Caki2 (cell line): ENCODE results near the gene CCT8L2. TPM values are rescaled to one million over a fixed set of nuclear protein-coding genes. Genes with fewer than 3 reads are reported as not detected.
"Not testable (repeated sequence)": the region's sequence is repeated elsewhere in the genome, so short reads cannot be mapped to it uniquely, and the experiment has no call there.

Experiments
- DNase-seq: peaks from one replicate; pipeline ENCODE4 v3.0.0-alpha.2; 2015; ENCODE audit warnings: low read depth
- in situ Hi-C: cut with HindIII; loops from 2 replicates; pipeline ENCODE4 v1.10.0; 2016; ENCODE audit warnings: low sequenced_read_pairs, low pct_unique_long_range_greater_than_20kb, mixed read lengths
- total RNA-seq: library from RNA; depleted of rRNA; stranded (reverse); fragments of >200 nt; shearing (Covaris generic); gene quantifications from 2 replicates; pipeline ENCODE4 v1.2.3, GENCODE V29; 2014; ENCODE audit warnings: low replicate concordance; rRNA removed

Gene CCT8L2, protein sequence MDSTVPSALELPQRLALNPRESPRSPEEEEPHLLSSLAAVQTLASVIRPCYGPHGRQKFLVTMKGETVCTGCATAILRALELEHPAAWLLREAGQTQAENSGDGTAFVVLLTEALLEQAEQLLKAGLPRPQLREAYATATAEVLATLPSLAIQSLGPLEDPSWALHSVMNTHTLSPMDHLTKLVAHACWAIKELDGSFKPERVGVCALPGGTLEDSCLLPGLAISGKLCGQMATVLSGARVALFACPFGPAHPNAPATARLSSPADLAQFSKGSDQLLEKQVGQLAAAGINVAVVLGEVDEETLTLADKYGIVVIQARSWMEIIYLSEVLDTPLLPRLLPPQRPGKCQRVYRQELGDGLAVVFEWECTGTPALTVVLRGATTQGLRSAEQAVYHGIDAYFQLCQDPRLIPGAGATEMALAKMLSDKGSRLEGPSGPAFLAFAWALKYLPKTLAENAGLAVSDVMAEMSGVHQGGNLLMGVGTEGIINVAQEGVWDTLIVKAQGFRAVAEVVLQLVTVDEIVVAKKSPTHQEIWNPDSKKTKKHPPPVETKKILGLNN
- total RNA-seq: not detected in 2 replicates

DNA sequence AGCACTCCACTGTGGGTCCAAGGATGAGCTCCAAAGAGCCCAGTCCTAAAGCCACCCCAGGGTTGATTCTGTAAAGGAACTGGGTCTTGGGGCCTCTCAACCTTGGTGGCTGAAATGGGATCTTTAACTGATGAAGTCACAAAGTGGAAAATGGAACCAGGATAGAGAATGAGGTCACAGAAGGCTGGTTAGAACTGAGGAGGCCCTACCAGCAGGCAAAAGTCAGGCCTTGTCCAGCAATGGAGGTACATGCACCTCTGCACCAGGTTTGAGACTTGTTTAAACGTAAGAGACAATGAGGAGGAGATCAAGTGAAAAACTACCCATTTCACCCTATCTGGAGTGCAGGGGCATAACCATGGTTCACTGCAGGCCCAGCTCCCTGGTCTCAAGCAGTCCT lies at the start of gene CCT8L2:
TSS of gene CCT8L2 (minus strand) at position 101 of the 400 bp plus-strand sequence. CDS start 260 bp downstream, outside the sequence.
- DNase-seq, in situ Hi-C loops: not testable (repeated sequence)

DNA sequence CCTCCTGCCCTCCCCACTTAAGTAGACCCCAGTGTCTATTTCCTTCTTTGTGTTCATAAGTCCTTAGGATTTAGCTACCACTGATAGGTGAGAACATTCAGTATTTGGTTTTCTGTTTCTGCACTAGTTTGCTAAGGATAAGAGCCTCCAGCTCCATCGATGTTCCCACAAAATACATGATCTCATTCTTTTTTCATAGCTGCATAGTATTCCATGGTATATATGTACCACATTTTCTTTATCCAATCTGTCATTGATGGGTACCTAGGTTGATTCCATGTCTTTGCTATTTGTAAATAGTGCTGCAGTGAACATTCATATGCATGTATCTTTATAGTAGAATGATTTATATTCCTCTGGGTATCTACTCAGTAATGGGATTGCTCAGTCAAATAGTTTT lies 42.8 kb upstream of the CCT8L2 start:
- DNase-seq, in situ Hi-C loops: not testable (repeated sequence)

DNA sequence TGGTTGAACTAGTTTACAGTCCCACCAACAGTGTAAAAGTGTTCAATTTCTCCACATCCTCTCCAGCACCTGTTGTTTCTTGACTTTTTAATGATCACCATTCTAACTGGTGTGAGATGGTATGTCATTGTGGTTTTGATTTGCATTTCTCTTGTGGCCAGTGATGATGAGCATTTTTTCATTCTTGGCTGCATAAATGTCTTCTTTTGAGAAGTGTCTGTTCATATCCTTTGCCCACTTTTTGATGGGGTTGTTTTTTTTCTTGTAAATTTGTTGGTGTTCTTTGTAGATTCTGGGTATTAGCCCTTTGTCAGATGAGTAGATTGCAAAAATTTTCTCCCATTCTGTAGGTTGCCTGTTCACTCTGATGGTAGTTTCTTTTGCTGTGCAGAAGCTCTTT lies 41.5 kb upstream of the CCT8L2 start:
- DNase-seq, in situ Hi-C loops: not testable (repeated sequence)

DNA sequence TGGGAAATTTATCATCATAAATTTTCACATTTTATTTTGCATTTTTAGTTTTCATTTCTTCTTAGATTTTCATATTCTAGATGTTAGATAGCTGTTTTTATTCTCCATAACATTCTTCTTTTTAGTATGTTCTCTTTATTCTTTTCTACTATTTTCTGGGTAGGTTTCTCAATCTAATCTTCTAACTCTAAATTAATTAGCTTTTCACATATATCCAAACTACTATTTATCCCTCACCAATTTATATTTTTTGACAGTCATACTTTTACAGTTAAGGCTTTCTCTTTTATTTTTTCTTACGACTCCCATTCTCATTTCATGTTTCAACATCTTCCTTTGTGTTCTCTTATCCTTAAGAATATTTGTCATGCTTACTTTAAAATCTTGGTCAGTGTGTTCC lies 35.9 kb upstream of the CCT8L2 start:
- DNase-seq, in situ Hi-C loops: not testable (repeated sequence)

DNA sequence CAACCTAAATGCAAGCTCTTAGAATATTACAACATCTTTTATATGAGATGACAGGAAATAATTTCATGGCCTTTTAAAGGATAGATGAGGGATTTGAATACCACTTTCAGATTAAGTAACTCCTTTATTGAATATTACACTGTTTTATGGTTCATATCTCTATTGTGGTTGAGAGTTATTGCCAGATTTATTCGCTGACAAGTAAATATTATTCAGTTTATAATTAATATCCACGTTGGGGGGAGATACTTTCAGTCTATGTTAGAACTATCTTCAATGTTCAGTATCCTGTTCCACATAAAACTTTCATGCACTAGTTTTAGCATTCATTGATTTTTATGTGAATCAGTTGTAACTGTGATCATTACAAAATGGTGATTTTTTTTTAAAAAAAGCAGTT lies 32.4 kb upstream of the CCT8L2 start:
- DNase-seq, in situ Hi-C loops: not testable (repeated sequence)

DNA sequence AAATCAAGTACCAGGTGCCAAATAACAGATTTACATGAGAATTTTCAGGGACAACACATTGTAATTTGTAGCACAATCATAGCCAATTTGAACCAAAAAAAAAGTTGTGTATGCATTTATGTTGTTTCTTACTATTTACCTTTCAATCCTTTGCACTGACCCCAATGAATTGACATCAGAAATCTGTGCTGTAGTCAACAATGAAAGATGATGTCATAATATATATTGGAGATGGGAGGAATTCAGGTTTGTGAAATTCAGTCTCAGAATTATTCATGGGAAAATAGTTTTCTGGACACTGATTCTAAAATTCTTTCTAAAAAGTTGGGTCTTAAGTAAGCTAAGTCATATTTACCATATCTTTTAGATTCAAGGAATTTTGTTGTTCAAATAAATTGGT lies 31.0 kb upstream of the CCT8L2 start:
- in situ Hi-C loops, DNase-seq: not testable (repeated sequence)

DNA sequence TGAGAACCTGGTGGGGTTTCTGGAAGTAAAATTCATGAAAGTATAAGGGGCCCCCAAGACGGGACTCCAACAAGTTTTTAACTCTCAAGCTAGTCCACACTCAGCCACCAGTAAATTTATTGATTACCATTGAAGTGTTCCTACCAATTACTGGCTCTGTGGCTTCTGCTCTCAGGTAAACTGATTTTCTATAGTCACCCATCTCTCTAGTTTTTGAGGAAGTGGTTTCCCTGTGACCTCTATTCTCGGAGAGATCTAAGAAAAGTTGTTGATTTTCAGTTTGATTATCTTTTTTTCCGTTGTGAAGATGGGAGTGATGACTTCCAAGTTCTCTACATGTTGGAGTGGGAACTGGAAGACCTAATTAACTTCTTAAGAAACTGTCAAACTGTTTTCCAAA lies 24.9 kb upstream of the CCT8L2 start:
- in situ Hi-C loops: not testable (repeated sequence)

DNA sequence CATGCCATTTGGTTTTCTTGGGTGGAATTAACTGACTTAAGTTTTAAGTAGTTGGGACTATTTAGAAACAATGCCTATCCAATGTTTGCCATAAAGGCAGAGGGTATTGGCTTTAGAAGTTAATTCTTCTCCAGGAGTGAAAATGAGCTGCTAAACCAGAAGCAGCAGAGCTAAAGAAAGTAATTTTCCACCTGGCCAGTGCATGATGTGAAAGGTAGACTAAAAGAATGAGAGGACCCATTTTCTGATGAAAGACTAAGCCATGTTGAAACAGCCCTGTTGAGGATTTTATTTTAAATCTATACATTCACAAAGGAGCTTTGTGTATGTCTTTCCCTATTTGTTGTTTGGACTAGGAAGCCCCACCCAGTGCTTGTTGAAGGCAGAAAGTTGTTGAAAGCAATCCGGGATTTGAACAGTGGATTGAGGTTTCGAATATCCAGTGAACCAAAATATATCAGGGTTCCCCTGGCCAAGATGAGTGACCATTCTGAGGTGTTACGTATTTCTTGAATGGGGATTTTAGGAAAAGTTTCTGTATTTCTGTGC lies 23.9 kb upstream of the CCT8L2 start:
- in situ Hi-C loops, DNase-seq: not testable (repeated sequence)

More for the DNA sequence above, 24.9 kb upstream of the CCT8L2 start:
- not testable (repeated sequence) for DNase-seq

DNA sequence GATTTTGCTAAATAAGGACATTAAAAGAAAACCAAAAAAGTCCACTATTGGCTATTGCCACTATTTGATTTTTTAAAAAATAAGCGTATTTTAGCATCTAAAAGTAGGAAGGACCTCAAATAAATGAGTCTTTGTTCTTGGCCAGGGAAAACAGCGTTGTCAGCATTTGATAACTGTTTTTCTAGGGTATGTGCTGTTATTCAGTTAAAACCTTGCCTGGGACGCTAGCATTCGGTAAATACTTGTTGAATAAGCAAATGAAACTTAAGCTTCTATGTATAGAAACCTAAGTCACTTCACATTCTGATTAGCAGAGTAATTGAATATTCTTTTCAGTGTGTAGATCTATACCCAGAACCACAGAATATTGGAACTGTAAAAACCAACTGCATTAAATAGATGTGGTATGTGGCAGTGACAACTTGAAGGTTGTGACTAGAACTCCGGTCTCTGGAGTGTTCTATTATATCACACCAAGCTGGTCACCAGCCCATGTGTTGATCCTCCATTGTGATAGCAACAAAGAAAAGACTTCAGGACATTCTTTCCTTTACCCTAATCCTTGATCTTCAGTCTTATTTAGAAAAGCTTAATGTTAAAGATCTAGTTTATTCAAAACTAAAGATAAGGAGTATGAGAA lies 23.1 kb upstream of the CCT8L2 start:
- in situ Hi-C loops: not testable (repeated sequence)

DNA sequence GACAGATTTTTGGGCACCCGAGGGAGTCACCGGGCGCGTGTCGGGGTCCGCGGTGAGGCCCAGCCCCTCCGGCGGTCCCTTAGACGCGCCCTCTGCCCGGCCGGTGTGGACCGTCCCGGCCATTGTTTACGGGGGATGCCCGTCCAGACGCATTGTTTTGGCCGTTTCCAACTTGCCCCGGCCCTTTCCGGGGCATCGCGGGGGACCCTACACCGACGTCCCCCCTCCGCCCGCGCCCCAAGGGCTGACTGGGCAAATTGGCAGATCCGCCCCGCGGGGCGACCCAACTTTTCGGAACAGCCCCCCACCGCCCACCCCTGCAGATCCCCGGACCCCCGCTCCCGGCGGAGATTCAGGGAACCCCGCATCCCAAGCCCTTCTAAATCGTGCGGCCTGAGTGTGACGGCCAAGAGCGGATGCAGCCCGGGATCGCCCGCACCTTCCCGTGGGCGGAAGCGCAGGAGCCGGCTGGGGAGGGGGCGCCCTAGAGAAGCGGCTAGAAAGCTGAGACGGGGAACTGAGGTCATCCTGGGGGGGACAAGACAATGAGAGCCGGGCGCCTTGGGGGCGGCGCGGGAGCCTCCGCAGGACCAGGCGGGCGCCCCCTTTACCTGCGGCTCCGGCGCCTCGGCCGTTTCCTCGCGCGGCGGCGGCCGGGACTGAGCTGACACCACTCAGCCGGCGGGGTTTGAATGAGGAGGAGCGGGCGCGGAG lies 17.1 kb upstream of the CCT8L2 start:
- in situ Hi-C loops: no loop called here
- no peak for DNase-seq

More for the DNA sequence above, 23.1 kb upstream of the CCT8L2 start:
- DNase-seq: not testable (repeated sequence)

DNA sequence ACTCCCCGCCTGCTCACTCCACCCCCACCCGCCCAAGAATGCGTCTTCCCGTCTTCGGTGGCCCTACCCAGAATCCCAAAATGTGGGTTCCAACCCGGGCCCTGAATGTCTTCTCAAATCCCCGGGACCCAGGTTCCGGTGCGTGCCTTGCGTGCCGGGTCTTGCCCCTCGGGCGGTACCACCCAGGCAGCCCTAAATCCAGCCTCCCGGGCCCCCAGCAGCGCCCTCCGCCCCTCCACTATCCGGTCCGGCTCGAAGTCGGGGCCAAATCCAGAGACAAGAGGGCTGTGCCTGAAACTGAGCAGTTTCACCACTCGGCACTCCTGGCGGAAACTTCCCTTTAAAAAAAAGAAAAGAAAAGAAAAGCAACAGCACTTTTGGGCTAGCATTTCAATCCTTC lies 16.3 kb upstream of the CCT8L2 start:
- DNase-seq: no peak
- in situ Hi-C loops: no loop called here

DNA sequence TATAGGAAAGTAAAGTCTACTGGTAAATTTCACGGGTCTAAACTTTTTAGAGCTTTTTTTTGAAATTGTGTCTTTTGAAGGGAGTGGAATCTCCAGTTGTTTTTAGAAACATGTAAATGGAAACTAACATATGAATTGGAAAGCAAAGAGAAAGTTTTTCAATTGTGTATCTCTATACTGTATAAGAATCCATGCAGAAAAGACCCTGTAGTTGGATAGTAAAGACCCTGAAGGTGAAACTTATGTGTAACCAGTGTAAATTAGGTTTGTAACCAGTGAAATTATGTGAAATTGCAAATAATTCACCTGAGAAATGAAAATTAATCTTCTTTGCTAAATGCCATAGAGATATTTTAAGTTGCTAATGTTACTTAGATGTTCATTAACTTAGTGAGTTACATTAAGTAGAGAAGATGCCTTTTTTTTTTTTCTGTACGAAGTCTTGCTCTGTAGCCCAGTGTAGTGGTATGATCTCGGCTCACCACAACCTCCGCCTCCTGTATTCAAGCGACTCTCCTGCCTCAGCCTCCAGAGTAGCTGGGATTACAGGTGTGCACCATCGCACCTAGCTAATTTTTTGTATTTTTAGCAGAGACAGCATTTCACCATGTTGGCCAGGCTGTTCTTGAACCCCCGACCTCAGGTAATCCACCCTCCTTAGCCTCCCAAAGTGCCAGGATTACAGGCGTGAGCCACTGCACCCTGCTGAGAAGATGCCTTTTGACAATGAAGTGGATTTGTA lies 11.8 kb upstream of the CCT8L2 start:
- in situ Hi-C loops, DNase-seq: not testable (repeated sequence)

DNA sequence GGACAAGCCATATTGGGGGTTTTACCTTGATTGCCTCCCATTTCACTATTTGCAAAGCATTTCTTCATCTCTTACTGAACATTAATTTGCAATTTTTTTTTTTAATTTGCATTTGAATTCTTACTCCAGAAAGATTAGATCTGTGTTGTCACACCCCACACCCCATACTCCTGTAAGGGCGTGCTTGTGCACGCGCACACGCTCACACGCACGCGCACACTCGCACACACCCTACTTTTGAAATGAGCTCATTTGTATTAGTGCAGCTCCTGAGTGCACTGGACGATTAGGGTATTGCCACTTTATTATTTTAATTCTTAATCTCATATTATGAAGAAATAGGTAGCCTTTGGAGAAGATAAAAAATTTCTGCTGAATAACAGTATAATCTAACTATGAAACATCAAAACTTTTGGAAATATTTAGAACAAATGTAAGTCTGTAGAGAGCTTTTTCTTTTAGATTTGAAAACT lies 11.2 kb upstream of the CCT8L2 start:
- DNase-seq, in situ Hi-C loops: not testable (repeated sequence)

DNA sequence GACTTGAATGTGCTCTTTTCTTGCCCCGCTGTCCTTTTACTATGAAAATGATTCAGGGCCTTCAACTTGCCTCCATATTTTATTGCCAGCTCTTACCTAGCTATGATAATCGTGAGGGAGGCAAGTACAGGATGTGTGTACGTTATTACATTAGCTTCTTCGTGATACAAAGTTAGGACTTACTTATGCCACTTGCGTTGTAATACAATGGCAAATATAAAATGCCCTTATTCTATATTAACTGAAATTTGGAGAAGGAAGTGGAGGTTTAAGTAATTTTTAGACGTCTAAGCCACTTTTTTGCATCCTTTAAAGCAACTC lies 10.8 kb upstream of the CCT8L2 start:
- no peak for DNase-seq
- in situ Hi-C loops: no loop called here

DNA sequence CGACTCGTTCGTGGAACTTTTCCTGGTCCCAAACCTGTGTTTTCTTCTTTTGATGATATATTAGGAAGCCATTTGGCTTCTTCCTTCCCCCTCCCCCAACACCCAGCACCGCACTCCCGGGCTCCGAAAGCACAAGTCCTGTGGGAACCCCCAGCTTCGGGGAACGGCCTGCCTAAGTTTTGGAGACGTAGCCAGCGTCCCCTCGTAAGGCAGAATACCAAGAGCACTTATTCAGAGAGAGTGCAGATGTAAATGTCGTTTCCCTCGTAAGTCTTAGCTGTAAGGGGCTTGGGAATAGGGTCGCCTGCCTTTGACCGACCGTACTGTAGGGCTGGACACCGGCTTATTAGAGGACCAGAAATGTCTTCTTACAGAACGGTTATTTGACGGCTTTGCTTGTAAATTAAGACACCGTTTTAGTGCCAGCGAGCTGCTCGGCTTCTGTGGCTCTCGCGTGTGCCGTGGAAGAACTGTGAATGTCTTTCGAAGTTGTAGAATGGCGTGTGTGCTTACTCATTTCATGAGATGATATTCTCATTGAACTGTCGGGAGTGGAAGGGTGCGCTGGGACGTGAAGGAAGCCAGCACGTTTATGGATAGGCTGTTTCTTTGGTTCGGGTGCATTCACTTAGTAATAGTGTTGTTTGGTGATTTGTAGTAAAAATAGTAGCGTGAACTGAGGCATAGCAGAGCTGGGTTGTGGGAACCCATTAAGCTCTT lies 10.3 kb upstream of the CCT8L2 start:
- DNase-seq, in situ Hi-C loops: not testable (repeated sequence)

DNA sequence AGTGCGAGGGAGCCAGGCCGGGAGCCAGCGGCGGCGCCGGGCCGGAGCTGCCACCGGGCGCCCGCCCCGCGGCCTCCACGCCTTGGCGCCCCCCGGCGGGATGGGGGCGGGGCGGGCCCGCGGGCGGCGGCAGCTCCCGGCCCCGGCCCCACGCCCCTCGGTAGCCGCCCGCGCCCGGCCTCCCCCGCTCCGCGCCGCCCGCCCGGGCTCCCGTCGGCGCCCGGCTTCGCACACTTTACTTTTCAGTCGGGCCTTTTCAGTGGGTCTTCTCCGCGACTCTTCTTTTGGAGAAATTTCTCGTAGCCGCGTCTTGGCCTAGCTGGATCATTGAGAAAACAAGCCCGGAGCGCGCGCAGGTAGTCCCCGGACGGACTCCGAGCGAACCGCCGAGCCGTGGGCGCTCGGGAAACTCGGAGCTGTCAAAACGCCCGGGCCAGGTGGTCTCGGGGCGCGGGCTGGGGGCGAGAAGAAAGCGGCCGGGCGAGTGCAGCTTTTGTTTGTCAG lies 9.7 kb upstream of the CCT8L2 start:
- in situ Hi-C loops, DNase-seq: not testable (repeated sequence)
